ENCODE data around the gene GRAP2. TPM values are rescaled to one million over a fixed set of nuclear protein-coding genes. Genes with fewer than 3 reads are reported as not detected.

Gene GRAP2
- total and polyA plus RNA-seq, 8 donors: 0.42 to 1.3 (median 0.79) TPM

- peaks cover 0 to 35% (median 25%) of the 10 kb centered on the region in 3 donors for H3K36me3 ChIP-seq
- intact Hi-C loops (cut with DNase I): loop anchor here in 1 of 3 donors (5.0 to 10.0 kb wide), 2 partner anchors 86 to 484 kb away; no protein-coding TSS in a partner anchor
- DNase-seq (no peak), ATAC-seq (no peak), FAIRE-seq (no peak)
- no peaks in the 10 kb centered on the region for H3K4me1 ChIP-seq
- 89 to 90% methylated on average over 7 of the region's 7 CpGs for WGBS, 2 donors
- no peak overlapping the region for H3K27ac ChIP-seq
- no peaks in the 10 kb centered on the region for H3K9me3 ChIP-seq
- H3K27me3 ChIP-seq: no peaks in the 10 kb centered on the region
- no peak overlapping the region for H3K4me3 ChIP-seq
- TF ChIP-seq CTCF (IDR thresholded peaks at IDR 0.05): no peak
These were observed 120.1 kb downstream of the GRAP2 start for GRCh38 chr22:40020956-40021355.

GRCh38 chr22:40021401-40022000 lies 120.6 kb downstream of the GRAP2 start:
- intact Hi-C loops (cut with DNase I): loop anchor here in 1 of 3 donors (5.0 to 10.0 kb wide), 2 partner anchors 87 to 484 kb away; no protein-coding TSS in a partner anchor
- no peaks in the 10 kb centered on the region for H3K4me1 ChIP-seq
- DNase-seq: no peak
- no peak for FAIRE-seq
- H3K36me3 ChIP-seq: peaks cover 0 to 35% (median 25%) of the 10 kb centered on the region in 3 donors
- H3K27me3 ChIP-seq: no peaks in the 10 kb centered on the region
- H3K4me3 ChIP-seq: no peak overlapping the region
- H3K9me3 ChIP-seq: no peaks in the 10 kb centered on the region
- ATAC-seq: no peak
- no peak for TF ChIP-seq CTCF (IDR thresholded peaks at IDR 0.05)
- no peak overlapping the region for H3K27ac ChIP-seq
- WGBS, 2 donors: 92 to 93% methylated on average over 34 of the region's 34 CpGs

- FAIRE-seq (no peak), DNase-seq (no peak), ATAC-seq (peak in 2 of 4 donors; percentile 10 to 28)
- intact Hi-C loops (cut with DNase I): loop anchor here in 1 of 3 donors (5.0 to 10.0 kb wide), 2 partner anchors 88 to 485 kb away; no protein-coding TSS in a partner anchor
- TF ChIP-seq CTCF (IDR thresholded peaks at IDR 0.05): no peak
- Histone ChIP-seq H3K27me3 (no peaks in the 10 kb centered on the region), H3K27ac (no peak overlapping the region), H3K4me3 (no peak overlapping the region), H3K36me3 (peaks cover 0 to 35% (median 25%) of the 10 kb centered on the region in 3 donors), H3K4me1 (no peaks in the 10 kb centered on the region), H3K9me3 (no peaks in the 10 kb centered on the region)
- WGBS, 2 donors: 84 to 90% methylated on average over 11 of the region's 11 CpGs
These were observed 121.8 kb downstream of the GRAP2 start for GRCh38 chr22:40022536-40023240.

Other genes starting within 250 kb of the GRAP2 start
- gene ENTHD1, start 7.3 kb upstream of the GRAP2 start, total RNA-seq: not detected
- under 1 TPM in 1 of 2 donors, not detected in 1; 0.02 TPM for gene ENTHD1, start 7.3 kb upstream of the GRAP2 start, polyA plus RNA-seq
- gene TMA7B, start 59.3 kb downstream of the GRAP2 start, total RNA-seq: under 1 TPM in 2 of 6 donors, not detected in 4; 0.13 to 0.17 TPM
- not detected for gene TMA7B, start 59.3 kb downstream of the GRAP2 start, polyA plus RNA-seq
- 10 to 100 TPM; 12.1 to 19.8 (median 16.8) TPM for gene FAM83F, start 93.9 kb downstream of the GRAP2 start, total RNA-seq
- gene FAM83F, start 93.9 kb downstream of the GRAP2 start, polyA plus RNA-seq: 1 to 10 TPM; 4.9 to 5.1 TPM